Spleen (tissue), 7 donors: ENCODE results near the gene THRA.

Experiments
- POLR2A ChIP-seq, 3 donors: fragments of 450-650 bp; IDR thresholded peaks; one replicate each; pipeline ENCODE4 v1.5.1; 2017; ENCODE audit warnings: antibody characterized with exemption in 3 of 3, mild to moderate bottlenecking in 1 of 3
- POLR2AphosphoS5 ChIP-seq, 3 donors: sonication (generic); formaldehyde crosslinking; IDR thresholded peaks; one replicate each; pipeline ENCODE4 v1.5.1; 2017; ENCODE audit warnings: antibody characterized with exemption in 3 of 3
- TF ChIP-seq, protein P1 (sequence below), 11 experiments: fragments of 200-600 bp in 7 of 11; fragments of 450-650 bp in 4 of 11; sonication (generic) in 4 of 11; IDR thresholded peaks in 8 of 11; conservative IDR thresholded peaks in 3 of 11; 1 replicate in 7 of 11; 2 replicates in 4 of 11; pipeline versions ENCODE4 v1.4.0 to v1.8.0; 2016 to 2021; ENCODE audit warnings: antibody characterized with exemption in 11 of 11, inconsistent platforms in 4 of 11, mild to moderate bottlenecking in 1 of 11
- donor health status: DM: no; HTN: no; CAD: no; lungs with moderate emphysema.
- donor health status: DM: no; HTN: no; CAD: no.
- donor health status: DM: no; HTN: no; CAD: no.

GRCh38 chr17:40090237-40091119 lies 27.7 kb downstream of the THRA start:
- no peak for TF ChIP-seq POLR2A (IDR thresholded peaks at IDR 0.05)
- TF ChIP-seq, protein P1, sequence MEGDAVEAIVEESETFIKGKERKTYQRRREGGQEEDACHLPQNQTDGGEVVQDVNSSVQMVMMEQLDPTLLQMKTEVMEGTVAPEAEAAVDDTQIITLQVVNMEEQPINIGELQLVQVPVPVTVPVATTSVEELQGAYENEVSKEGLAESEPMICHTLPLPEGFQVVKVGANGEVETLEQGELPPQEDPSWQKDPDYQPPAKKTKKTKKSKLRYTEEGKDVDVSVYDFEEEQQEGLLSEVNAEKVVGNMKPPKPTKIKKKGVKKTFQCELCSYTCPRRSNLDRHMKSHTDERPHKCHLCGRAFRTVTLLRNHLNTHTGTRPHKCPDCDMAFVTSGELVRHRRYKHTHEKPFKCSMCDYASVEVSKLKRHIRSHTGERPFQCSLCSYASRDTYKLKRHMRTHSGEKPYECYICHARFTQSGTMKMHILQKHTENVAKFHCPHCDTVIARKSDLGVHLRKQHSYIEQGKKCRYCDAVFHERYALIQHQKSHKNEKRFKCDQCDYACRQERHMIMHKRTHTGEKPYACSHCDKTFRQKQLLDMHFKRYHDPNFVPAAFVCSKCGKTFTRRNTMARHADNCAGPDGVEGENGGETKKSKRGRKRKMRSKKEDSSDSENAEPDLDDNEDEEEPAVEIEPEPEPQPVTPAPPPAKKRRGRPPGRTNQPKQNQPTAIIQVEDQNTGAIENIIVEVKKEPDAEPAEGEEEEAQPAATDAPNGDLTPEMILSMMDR (IDR thresholded peaks at IDR 0.05 in 8 of 11, conservative IDR thresholded peaks at IDR 0.05 in 3 of 11) = no peak
- TF ChIP-seq POLR2AphosphoS5 (IDR thresholded peaks at IDR 0.05) = no peak
